Stimulated activated CD4-positive, alpha-beta T cell treated with anti-CD3 and anti-CD28 coated beads, Interleukin-12 subunit alpha, Interleukin-12 subunit beta, amount 100 ng/mL, for 4 hours (primary cell): ENCODE results near the gene MAP1B.

ENCODE experiments used
- DNase-seq: peaks from one replicate; pipeline ENCODE4 v3.0.0-alpha.2; 2020

MAP1B gene

DNA sequence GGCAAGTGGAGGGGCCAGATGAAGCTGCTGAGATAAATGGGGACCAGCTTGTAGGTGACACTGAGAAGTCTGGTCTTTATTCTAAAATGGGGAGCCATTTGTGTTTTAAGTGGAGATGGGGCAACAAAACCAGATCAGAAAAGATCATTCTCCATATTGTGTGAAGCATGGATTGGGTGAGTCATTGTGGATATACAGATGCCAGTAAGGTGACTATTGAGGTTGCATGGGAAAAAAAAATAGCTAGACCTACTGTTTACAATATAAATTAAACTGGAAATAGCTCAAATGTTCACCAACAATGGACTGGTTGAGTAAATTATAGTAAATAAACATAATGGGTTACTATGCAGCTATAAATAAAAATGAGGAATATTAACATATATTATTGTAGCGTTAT is 5.4 kb upstream of the MAP1B start:
- DNase-seq: no peak

DNA sequence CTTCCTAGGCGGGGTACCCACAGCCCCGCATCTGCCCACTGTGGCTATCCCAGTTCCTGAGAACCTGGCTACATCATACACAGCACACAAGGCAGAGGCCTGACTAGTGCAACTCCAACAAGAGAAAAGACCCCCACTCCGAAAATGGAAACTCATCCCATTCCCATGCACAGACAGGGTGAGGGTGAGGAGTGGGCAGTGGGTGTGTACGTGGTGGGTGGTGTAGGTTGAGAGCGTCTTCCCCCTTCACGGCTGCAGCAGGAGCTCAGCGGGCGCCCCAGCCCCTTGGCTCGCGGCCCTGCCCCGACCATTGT is 501 bp upstream of the MAP1B start:
- no peak for DNase-seq

DNA sequence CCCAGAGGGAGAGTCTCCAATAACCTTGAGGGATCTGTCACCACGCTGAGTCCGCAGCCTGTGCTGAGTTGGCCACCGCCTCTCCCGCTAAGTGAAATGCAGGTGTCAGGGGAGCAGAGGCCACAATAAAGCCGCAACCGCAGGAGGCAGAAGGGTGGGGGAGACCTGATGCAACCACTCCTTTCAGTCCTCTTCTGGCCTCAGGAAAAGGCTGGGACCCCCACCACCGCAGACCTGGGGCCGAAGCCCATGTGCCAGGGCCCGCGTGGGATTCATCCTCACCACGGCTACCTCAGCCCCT is 576 bp downstream of the MAP1B start:
- no peak for DNase-seq

DNA sequence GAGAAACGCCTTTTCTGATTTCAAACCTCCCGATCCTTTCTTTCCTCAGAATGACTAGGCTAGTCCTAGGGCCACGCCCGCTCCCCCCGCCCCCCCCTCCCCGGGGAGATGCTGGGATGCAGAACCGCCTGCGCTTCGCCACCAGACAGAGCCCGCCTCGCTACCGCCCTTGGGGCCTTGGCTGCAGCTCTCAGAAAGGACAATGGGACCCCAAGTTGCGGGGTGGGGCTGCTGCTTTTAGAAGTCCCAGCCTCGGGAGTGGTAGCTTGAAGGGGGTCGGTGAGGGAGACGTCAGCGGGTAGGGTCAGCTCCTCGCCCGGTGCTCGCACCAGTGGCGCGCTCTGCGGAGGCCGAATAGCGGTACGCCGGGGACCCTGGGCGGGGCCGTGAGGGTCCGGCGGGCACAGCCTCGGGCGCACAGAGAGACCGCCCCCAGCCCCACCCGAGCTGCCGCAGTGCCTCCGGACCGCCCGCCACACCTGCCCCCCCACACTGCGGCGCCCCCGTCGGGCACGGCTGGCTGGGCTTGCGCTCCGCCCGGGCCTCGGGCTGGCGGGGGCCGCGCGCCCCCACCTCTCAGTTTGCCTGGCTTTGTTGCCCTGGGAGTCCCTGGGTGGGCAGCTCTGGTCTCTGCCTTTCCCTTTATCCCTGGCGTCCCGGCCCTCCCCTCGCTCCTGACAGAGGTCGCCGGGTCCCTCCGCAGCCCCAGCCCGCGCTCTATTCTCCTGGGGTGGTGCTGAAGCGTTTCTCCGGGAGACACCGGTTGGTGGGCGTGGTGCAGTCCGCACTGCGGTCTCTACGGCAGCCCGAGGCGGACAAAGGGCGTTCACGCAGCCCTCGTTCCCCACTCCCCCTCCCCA is 1.2 kb downstream of the MAP1B start:
- DNase-seq: no peak

DNA sequence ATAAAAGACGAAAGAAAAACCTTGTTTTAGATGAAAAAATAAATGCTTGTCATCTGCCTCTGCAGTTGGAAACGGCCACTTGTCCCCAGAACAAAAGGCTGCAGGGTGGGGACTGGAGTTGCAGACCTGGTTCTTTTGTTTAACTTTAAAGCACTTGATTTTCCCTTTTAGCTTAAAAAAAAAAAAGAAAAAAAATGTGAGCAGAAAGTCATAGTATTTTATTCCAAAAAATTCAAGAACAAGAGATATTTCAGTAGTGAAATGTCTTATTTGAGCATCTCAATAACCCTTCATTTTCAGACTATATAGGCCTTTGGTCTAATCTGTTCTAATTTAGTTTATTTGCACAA is 1.8 kb downstream of the MAP1B start:
- no peak for DNase-seq

DNA sequence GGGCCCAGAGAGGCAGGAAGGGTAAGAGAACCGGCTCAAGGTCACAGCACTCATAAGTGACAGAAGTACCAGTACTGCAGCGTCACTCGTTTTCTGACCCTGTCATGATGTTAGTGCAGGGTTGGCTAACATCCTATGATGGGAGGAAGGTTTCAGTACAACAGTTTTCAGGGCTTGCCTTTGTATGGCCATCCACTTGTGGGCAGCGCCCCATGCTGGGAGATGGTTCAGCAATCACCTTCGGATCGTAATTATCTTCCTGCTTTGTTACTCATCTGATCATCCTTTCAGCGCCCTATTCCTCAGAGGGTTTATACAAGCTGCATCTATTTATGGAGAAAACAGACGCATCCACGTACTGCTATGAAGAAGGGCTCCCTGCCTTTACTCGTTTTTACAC is 2.4 kb downstream of the MAP1B start:
- no peak for DNase-seq

DNA sequence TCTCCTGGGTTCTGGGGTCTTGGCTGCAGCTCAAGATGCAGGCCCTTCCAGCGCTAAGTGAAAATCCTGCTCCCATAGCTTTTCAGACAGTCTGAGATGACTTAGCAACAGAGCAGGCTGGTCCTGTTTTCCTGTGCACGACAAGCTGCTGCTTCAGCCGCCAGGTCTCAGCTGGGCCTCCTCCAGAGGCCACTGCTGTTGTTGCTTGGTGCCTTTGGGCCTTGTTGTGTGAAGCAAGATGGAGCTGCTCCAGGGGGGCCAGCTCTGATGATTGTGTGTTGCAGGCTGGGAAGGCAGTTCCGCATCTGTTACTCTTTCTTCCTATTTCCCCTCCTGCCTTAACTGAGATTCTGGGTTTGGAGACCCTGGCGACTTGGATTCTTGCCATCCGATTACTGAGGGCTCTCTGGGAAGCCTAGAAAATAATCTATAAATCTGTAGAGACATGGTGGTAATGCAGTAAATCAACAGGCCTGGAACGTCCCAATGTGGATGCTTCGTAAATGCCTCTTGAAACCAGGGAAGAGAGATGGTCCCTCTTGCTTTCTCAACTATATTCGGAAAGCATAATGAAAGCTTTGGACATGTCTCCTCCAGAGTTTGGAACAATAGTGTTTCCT is 3.2 kb downstream of the MAP1B start:
- no peak for DNase-seq

DNA sequence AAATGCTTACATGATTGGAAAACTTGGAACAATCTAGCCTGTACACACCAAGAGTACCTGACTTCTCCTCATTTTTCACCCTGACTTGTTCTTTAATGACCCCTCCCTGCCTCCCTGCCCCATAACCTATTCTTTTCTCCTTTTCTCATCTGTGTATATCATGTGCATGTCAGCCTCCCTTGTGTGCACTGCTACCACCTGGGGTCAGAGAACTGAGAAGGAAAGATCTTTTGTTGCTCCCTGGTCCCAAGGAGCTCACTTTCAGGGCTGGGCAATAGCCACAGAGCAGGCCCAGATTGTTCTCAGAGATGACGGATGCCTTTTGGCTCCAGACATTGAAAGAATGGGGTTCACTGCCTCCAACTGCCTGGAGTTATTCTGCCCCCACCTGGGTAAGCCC is 5.1 kb downstream of the MAP1B start:
- no peak for DNase-seq

DNA sequence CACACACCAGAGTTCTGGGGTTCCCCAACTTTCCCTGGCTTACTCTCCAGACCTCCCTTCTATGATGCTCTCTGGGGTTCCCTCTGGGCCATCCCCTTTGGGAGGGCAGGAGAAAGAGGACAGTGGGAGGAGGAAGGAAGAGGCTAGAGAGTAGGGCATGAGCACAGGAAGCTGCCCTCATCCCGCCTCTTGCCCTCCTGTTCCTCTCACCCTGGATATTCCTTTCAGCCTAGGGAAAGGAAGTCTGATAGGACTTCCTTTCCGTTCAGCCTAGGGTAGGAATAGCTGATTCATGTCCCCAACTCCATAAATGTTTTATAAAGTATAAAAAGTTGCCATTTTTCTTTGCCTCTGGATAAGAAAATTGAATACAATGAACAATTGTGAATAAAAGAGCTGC is 7.4 kb downstream of the MAP1B start:
- DNase-seq: no peak

DNA sequence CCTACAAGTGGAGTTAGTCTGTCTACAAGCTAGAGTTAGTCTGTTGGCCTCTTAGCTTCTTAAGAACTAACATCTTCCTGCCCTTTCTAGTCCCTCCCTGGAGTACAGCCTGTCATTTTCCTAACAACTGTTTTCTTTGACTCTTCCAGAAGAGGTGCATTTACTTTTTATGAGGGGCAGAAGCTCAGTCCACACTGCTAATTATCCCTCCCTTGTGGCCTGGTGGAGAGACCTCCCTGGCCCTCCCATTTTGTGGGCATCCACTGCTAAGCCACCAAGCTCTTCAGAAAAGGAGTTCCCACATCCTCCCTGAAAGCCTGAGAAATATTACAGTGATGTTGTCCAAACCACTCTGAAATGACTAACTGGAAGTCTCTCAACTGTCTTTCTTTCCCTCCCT is 8.0 kb downstream of the MAP1B start:
- DNase-seq: no peak

DNA sequence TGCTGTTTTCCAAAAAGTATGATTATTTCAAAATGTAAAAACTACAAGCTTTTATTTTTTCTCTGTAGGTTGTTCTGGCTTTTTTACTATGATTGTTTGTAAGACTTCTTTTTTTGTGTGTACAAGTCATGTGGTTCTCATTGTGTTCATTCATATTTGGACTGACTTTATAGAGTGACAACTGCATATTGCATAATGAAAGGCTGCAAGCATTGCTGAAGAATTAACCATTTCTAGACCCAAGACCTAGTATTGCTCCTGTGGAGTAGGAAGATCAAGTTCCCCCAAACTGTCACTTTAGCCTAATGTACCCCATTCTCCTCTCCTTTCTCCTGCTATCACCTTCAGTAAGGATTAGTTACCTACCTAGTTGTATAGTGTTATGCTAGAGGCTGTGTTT is 10.0 kb downstream of the MAP1B start:
- no peak for DNase-seq

DNA sequence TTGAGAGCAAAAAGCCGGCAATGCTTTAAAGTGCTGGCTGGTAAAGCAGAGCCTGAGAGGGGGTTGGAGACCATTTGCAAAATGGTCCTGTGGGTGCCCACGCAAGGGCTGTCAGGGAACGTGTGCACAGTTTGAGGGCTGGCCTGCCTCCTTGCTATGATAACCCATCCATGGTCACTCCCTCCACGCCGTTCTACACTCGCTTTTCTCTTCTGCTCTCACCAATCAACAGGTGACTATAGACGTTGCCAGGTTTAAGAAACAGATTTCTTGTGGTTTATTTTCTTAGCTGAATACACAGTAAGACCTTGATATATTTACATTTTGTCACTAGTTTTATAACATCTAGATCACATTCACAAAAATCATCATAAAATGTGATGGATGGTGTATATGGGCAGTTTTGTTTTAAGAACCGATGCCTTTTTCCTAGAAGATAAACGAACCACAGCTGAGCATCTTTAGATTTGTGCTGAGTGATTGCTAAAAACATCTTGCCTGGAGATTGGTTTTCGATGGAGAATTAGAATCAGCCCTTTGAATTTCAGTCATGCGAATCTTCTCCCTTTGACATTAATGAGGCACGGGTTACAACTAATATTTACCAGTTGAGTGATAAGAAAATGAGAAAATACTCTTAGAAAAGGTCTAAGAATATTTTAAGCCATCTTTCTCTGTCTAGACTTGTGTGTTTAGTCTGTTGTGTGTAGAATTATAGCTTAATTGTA is 13.9 kb downstream of the MAP1B start:
- no peak for DNase-seq

DNA sequence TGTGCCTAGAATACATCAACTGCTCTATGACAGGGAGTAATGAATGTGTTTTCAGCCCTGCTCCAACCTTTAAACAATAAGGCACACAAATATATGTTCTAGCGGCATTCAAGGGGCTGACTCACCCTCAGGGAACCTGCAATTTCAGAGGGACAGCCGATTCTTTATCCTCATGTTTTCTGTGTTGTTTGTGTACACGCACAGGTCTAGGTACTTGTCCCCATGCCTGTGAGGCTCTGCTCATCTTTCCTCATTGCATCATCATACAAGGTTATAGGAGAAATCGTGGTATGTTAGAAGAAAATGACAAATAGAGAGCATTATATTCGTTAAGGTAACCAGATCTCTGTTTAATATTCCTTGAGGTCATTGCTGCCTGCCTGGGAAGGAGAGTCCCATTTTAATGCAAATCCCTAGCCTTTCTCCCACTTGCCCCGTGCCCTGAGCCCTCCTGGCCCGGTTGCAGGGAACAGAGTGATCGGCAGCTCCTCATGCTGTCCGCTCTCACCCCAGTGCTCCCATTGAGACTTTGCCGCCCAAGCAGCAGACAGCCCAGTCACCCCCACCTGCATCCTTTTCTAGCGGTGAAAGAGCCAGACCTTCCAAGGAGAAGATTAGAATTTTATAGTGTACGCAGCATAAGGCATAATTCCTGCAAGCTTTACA is 14.6 kb downstream of the MAP1B start:
- DNase-seq: no peak

DNA sequence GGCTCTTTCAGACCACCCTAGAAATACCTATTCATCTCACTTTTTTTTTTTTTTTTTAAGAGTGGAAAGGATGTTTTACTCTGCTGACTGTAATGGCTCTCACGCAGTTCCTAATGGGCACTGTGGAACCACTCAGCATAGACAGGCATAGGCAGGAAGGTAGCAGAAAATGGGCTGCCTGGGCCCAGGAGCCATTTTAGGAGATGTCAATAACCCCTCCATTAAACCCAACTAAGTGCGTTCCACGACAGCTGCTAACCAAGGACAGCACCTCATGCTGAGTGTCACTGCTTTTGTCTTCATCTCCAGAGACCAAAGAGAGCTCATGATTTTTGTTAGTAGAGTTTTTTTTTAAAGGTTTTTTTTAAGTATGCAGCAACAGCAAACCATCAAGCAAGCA is 15.3 kb downstream of the MAP1B start:
- no peak for DNase-seq

DNA sequence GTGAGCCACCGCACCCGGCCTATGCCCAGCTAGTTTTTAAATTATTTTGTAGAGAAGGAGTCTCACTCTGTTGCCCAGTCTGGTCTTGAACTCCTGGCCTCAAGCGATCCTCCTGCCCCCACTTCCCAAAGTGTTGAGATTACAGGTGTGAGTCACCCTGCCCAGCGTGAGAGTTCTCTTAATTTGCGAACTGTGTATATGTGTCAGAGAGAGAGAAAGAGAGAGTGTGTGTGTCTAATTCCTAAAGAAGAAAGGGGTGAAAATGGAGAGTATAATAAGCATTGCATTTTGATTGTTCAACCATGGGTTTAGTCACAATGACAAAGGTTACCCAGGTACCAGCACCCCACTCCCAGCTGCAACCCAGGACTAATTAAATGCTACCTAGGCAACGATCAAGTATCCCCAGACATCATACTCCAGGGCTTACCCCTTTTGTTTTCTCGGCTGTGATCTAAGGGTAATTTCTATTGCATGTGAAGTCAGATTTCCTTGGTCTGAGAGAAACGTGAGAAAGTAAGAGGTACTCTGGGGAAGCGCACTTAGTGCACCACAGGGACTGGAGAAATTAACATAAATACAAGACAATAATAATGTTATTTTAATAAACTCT is 16.6 kb downstream of the MAP1B start:
- DNase-seq: no peak

DNA sequence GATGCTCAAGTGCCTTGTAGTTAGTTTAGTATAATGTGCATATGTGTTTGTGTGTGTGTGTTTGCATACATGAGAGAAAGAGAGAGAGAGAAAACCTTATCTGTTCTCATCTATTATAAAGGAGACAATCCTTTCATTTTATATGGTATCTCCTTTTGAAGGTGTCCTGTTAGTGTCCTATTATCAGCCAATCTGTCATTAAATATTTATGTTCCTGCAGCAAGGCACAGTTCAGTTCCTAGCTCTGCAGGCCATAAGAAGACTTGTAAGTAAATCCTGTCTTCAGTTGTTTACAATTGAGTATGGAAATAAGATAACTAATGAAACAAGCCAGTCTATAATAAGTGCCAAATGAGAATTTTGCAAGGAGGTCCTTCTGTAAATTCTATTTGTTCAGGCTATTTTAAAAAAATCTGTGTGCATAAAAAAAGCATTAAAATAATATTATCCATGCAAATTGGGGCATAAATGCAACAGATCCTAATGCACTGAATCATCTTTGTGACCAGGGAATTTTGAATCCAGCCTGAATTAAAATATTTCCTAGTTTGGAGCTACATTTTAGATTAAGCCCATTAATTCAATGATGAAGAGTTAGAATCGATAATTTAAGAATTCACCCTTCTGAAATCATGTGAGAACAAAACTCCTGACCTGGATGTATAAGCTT is 18.1 kb downstream of the MAP1B start:
- no peak for DNase-seq

DNA sequence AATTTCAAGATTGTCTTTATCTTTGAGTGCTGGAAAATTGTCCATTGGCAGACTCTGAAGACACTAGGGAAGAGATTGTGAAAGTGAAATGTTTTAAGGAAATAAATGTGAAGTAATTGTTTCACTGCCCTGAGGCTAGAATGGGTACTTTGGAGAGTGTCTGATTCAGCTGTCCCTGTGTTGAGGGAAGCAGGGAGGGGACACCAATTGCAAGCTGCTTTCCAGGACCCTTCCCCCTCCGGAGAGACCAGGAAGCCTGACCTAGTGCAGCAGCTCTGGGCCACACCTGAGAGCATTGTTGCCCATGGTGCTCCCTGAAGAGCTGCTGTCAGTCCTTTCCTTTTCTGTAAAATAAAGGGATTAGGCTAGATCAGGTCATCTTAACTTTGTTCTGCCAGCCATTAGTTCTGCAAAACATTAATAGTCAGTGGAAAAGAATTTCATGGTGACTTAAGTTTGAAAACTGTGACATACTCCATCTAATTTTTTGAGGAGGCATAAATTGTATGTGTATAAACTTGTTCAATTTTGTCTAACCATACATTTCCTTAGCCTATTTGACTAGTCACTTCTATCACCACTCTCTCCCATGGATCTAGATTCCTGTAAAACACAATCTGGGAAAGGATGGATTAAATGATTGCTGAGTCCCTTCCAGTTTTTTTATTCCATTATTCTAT is 18.8 kb downstream of the MAP1B start:
- DNase-seq: no peak

DNA sequence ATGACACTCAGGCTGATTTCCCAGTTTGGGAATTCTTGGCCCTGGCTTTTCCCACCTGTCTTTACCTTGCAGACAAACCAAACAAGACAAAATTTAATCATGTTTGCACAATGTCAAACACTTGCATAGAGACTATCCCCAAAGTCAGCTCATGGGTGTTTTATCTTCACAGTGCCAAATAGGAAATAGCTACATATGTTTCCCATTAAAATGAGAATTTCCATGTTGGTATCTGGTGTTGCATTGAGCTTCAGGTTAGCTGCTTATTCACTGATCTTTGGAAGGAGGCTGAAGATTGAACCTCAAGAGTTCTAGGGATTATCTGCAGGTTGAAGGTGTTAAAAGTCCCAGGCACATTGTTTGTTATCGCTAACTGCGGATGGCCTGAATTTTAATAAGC is 19.5 kb downstream of the MAP1B start:
- DNase-seq: no peak

DNA sequence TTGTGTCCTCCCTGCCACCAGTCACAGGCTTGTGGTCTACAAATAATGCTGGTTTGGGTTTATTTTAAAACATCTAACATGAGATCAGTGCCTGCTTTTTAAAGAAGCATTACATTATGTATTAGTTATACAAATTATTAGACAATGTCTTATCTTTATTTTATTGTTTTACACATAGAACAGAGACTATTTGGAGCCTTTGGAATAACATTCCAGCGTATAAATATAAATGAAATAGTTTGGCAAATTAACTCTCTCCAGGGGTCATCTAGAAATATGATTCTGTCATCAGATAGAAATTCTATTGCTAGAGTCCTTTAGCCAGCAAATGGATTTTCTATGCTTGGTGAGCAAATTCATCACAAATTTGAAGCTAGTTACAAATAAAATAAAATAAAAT is 22.4 kb downstream of the MAP1B start:
- DNase-seq: no peak

DNA sequence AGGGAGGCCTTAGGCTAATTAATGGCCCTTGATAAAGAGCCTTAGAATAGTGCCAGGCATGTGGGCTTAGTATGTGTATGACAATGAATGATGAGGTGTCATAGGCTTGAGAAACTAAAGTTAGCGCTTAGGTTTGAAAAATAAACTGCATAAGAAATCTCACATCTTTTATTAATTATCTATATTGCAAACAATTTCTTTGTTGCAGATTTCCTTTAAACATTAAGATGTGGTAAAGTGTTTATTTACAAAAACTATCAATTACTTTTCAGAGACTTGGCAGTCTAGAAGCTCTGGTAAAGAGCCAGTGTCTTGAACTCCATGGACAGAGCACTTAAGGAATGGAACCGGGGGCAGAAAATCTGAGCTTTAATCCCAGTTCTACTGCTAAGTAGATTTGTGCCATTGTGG is 23.1 kb downstream of the MAP1B start:
- DNase-seq: no peak

DNA sequence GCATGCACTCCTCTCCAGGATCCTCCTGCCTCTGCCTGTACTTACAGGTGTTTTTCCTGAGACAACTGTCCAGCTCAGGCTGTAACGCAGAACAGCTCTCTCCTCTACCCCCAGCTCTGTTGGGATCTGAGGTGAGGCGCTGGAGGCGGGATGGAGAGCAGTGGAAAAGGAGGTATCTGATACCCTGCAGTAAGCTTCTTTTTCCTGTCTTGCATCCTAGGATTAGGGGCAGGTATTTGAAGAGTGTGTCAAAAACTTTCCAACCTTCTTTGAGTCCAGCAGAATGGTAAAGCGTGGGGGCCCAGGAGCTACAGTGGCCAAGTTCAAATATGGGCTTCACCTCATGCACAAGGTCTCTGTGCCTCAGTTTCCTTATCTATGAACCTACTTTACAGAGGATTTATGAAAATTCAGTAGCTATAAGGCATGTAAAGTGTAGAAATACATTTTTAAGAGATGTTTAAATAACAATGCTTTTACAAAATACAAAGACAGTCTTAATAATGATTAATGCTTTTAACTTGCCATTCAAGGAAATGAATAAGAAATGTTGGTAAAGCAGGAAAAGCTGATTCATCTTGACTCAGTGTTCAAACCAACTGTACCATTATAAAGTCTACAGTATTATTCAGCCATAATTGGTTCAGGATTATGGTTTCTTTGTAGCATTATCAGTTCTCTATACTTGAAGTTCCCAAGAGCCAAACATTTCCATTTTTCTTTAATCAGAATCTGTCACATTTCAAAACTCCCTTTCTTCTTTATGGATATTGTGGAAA is 26.1 kb downstream of the MAP1B start:
- no peak for DNase-seq
